Right renal pelvis (tissue), 4 donors: ENCODE measurements around the gene SGSM1. TPM values are rescaled to one million over a fixed set of nuclear protein-coding genes. Genes with fewer than 3 reads are reported as not detected.

Experiments
- DNase-seq, 4 donors: peaks; one replicate each; pipeline ENCODE4 v3.0.0-alpha.2; 2013; ENCODE audit warnings: low read depth in 4 of 4, low spot score in 3 of 4, missing footprints in 1 of 4
- polyA plus RNA-seq, 4 donors: library from polyadenylated mRNA; unstranded; fragments of 120-200 nt; gene quantifications; one replicate each; pipeline ENCODE4 v1.2.1, GENCODE V29; 2013; ENCODE audit not compliant: insufficient read length in 4 of 4

The SGSM1 gene
- polyA plus RNA-seq, 4 donors = 1.9 to 2.7 (median 2.3) TPM

GRCh38 chr22:24947881-24948280 is 141.9 kb downstream of the SGSM1 start:
- no peak for DNase-seq

GRCh38 chr22:24948356-24949202 is 142.6 kb downstream of the SGSM1 start:
- no peak for DNase-seq

DNA sequence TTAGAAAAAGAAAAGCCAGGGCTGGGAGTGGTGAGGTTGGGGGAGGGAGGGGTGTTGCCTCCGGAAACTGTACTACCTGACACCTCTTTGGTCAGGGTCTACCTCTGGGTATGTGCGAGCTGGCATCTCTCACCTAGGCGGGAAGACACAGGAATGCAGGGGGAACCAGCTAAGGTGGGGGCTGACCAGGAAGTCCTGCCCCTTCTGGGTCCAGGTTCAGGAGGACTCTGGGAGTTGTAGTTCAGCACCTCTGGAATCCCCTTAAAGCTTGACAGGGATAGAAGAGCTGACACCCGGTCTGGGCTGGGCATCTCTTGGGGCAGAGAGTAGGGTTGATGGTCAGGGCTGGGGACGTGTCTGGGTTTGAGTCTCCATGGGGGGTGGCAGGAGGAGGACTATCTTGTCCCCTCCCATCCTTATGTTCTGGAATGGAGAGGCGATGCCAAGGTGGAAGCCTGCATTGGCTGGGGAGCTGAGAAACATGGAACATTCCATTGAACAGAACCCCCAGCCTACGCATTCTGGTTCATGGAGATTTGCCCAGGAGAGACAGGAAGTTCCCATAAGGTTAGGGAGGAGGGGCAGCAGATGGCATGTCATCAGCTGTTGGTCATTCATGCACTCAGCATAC is 144.4 kb downstream of the SGSM1 start:
- no peak for DNase-seq

GRCh38 chr22:24951942-24952836 is 146.2 kb downstream of the SGSM1 start, which contains the start of gene KIAA1671:
Gene KIAA1671, plus strand, starts transcription at chr22:24952716. Its CDS starts 75,284 bp downstream, at chr22:25028000.
- peak; percentile 71 to 76 (median 74) for DNase-seq

DNA sequence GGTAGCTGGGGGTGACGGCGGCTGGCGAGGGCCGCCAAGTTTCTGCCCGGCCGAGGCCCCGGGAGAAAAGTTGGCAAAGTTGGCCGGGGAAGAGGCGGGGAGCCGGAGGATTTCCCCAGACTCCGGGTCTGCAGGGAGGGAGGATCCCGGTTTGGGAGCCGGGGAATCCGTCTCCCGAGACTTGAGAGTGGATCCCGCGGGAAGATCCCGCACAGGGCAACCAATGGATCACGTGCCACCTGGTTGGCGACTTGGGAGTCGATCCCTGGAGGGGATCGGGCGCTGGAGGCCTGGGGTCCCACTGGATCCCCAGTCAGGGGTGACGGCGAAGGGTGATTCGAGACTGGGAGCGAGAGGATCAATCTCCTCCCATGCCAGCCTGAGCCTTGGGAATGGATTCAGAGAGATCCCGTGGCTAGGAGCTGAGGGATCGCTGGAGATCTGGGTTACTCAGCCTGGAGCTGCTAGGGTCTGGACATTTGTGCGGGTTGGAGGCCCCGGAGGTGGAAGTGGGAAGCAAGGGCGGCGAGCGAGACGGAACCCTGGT is 146.9 kb downstream of the SGSM1 start:
- DNase-seq = no peak

DNA sequence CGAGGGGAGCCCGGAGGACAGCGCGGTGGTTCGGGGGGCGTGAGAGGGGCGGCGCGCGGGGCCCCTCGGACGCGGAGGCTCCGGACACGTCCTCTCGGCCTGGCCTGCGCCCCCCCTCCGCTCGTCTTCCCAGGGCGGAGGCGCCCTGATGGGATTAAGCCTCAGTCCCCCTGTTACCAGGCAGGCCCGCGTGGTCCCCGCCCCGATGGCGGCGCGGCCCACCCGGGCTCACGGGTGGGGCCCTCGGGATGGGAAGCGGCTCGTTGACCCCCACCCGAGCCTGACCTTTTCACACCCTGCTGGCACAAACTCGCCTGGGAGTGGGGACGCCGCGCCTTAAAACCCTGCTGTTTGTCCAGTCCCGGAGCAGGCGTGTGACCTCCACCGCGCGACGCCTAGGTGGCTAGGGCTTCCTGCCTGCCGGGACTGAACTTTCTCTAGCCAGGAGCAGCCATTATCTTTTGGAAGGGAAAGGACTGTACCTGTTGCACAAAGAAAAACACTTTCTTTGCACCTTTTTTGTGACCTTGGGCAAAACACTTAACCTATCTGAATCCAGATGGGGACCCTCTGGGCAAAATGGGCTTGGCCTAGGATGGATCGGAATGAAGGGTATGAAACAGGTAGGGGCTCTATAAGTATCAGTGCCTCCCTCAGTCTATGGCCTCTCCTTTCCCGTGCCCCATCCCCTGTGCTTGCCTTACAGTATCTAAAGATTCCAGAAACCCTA is 147.5 kb downstream of the SGSM1 start:
- DNase-seq = no peak

DNA sequence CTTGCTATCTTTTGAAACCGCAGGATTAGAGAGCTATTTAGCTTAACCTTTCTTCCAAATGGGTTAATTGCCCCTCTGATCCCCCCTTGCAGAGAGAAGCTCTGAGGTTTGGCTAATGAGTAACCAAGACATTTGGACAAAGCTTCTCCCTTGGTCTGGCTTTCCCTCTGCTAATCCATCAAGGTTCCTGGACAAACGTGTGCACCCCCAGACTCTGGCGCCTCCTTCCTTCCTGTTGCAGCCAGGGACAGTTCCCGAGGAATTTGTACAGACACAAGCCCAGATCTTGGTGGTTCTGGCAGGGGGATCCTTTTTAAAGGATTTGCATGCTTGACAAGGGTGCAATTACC is 148.1 kb downstream of the SGSM1 start:
- no peak for DNase-seq

DNA sequence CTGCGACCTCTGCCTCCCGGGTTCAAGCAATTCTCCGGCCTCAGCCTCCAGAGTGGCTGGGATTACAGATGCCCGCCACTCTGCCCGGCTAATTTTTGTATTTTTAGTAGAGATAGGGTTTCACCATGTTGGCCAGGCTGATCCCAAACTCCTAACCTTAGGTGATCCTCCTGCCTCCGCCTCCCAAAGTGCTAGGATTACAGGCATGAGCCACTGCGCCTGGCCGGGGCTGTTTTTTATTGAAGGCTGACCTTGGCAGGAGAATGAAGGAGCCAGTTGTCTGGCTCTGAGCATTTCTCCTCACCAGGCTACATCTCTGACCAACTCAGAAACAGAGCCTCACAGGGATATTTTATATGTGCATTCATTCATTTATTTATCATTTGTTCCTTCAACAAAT is 148.8 kb downstream of the SGSM1 start:
- DNase-seq = no peak

DNA sequence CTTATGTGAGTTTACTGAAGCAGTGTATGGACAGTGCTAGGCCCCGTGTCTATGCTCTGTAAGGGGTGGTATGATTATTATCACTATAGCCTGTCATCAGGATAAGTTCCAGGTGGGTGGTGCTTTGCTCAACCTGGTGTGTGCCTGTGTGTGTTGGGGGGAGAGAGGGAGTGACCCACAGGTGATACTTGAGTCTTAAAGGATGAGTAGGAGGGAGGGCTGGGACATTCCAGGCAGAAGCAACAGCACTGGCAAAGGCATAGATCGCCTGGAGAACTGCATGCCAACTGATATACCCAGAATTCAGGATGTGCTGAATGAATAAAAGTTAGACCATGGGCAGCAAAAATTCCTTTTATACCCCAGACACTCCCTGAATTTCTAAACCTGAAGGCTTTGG is 151.0 kb downstream of the SGSM1 start:
- no peak for DNase-seq

DNA sequence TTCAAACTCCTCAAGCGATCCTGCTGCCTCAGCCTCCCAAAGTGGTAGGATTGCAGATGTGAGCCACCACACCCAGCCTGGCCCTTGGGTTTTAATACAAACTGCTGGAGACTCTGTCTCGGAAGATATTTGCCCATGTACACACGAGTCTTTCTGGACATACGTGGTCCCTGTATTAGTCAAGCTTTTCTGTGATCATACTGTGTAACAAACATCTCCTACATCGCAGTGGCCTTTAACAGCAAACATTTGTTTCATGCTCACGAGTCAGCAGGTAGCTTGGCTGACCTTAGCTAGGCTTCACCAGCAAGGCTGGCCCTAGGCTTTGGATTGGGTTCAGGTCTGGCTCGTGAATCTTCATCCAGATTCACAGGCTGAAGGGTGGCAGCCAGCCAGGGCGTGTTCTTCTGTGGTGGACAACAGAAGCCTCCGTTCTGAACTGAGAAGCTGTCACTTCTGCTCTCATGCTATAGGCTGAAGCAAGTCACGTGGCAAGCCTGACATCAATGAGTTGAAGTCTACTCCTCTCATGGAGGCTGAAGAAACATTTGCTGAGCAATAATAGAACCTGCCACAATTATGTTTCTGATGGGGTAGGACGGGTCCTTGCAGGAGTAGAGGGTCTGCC is 155.3 kb downstream of the SGSM1 start:
- DNase-seq = no peak

- no peak for DNase-seq
Measured at GRCh38 chr22:24962094-24962493, 156.1 kb downstream of the SGSM1 start.

DNA sequence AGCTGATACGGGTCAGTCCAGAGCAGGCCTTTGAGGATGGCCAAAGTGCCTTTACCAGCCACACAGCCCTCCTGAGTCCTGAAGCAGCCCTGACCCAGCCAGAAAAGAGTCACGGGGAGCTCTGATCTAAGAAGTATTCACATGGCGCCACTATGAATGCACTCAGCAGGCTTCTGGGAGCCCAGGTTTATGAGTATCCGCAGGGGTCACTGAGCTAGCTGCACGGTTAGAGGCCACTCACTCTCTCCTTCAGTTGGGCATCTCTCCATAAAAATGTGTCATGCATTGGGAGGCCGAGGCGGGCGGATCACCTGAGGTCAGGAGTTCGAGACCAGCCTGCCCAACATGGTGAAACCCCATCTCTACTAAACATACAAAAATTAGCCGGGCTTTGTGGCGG is 156.8 kb downstream of the SGSM1 start:
- no peak for DNase-seq

DNA sequence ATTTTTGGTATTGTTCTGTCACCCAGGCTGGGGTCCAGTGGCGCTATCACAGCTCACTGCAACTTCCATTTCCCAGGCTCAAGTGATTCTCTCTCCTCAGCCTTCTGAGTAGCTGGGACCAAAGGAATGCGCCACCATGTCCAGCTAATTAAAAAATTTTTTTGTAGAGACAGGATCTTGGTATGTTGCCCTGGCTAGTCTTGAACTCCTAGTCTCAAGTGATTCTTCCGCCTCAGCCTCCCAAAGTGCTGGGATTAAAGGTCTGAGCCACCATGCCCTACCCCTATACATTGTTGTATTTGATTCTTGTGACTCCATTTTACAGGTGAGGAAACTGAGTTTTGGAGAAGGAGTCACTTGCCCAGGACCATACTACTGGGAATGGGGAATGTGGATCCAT is 158.4 kb downstream of the SGSM1 start:
- no peak for DNase-seq

DNA sequence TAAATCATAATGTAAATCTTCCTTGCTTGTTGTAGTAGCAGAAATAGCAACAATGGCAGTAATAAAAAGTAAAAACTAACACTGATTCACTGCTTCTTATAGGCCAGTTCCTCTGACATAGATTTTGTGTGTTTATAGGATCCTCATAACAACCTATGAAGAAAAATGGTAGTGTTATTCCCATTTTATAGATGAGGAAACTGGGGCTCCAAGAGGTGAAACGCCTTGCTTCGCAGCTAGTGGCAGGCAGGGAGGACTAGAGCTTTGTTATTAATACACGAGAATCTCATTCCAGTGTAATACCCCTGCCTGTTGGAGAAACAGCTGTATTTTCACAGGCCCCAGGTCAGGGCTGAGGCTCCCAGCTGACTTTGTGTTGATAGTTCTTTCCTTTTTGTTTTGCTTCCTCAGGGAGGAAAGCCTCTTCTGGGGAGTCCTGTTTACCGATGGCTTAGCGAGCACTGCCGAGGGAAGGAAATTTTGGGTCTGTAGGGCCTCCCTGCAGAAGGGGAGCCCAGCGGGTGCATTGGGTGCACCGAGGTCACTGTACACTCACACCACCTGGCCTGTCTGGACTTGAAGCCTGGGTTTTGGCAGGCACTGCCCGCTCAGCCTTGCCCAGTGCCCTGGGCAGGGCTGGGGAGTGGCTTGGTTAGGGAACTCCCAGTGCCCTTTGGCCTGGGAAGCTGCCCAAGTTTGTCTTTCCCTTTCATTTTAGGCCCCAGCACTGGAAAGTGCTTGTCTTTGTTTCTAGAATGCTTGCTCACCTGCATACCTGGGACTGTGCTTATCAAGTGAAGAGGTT is 160.0 kb downstream of the SGSM1 start:
- no peak for DNase-seq

DNA sequence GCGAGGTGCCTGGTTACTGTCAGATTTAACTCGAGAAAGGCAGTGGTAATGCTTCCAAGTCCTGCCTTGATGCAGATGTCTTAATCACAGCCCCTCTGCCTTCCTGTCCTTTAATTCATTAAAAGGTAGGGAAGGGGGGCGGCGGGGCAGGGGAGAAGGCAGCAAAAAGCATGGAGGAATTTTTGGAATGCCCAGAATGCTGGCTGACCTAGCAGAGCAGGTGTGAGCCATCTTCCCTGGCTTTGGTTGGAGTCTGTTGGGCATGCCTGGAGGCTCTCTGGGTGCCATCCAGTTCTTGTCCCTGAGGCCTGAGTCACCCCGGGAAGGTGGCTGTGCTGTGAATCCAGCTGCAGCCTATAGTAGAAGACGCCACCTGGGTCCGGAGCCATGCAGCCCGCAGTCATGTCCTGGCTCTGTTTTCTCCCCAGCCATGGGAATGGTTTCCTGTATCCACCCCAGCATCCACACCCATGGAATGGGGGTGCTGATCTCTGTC is 162.1 kb downstream of the SGSM1 start:
- DNase-seq = no peak

GRCh38 chr22:24969560-24970301 is 163.7 kb downstream of the SGSM1 start:
- no peak for DNase-seq

DNA sequence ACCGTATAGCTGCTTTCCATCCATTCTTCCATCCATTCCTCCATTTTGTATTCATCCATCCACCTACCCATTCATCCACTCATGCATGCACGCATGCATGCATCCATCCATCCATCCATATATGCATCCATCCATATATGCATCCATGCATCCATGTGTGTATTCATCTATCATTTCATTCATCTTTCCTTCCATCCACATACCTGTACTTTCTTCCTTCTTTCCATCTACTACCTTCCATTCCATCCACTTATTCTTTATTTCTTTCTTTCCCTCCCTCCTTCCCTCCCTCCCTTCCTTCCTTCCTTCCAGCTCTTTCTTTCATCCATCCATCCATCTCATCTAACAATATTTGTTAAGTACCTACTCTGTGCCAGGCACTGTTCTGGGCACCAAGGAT is 166.4 kb downstream of the SGSM1 start:
- no peak for DNase-seq

- DNase-seq = no peak
Measured at GRCh38 chr22:24973872-24974271, 167.9 kb downstream of the SGSM1 start.
